Neural cell (in vitro differentiated cells): ENCODE results near the gene CTCF. TPM values are rescaled to one million over a fixed set of nuclear protein-coding genes. Genes with fewer than 3 reads are reported as not detected.

Experiments
- H2AFZ ChIP-seq: fragments of 200-600, 300-800 bp; sonication (generic), shearing (Covaris generic); 2 replicates; pipeline ENCODE4 v1.6.0; 2014; ENCODE audit warnings: low read depth, mild to moderate bottlenecking, antibody characterized with exemption, low read length, moderate library complexity
- H3F3A ChIP-seq: fragments of 200-600 bp; shearing (Covaris generic); 2 replicates; pipeline ENCODE4 v1.6.1; 2016; ENCODE audit warnings: mild to moderate bottlenecking, moderate library complexity, mixed read lengths, antibody characterized with exemption, low read length; ENCODE audit not compliant: insufficient read depth, poor library complexity, severe bottlenecking
- H3K27ac ChIP-seq: fragments of 200-600, 300-800 bp; sonication (generic), shearing (Covaris generic); 2 replicates; pipeline ENCODE4 v1.5.1; 2014; ENCODE audit warnings: mild to moderate bottlenecking, low read length, moderate library complexity
- H3K27me3 ChIP-seq: fragments of 300-800, 200-600 bp; sonication (generic), shearing (Covaris generic); 2 replicates; pipeline ENCODE4 v1.6.0; 2014; ENCODE audit warnings: mild to moderate bottlenecking, low read depth, low read length, moderate library complexity; ENCODE audit not compliant: insufficient read depth
- H3K36me3 ChIP-seq: fragments of 300-800, 200-600 bp; sonication (generic), shearing (Covaris generic); 2 replicates; pipeline ENCODE4 v1.5.1; 2014; ENCODE audit warnings: mild to moderate bottlenecking, antibody characterized with exemption, low read length, moderate library complexity; ENCODE audit not compliant: insufficient read depth
- H3K4me2 ChIP-seq: fragments of 300-800, 200-600 bp; sonication (generic), shearing (Covaris generic); 2 replicates; pipeline ENCODE4 v1.6.0; 2014; ENCODE audit warnings: mild to moderate bottlenecking, low read length
- H3K4me3 ChIP-seq: fragments of 300-800, 200-600 bp; sonication (generic), shearing (Covaris generic); 2 replicates; pipeline ENCODE4 v1.5.1; 2014; ENCODE audit warnings: mild to moderate bottlenecking, low read length, moderate library complexity
- H3K79me2 ChIP-seq: fragments of 200-600 bp; shearing (Covaris generic); replicated peaks from 2 replicates; pipeline ENCODE4 v1.6.0; 2014; ENCODE audit warnings: mild to moderate bottlenecking, low read length, moderate library complexity; ENCODE audit not compliant: insufficient read depth
- H3K9ac ChIP-seq: fragments of 300-800, 200-600 bp; sonication (generic), shearing (Covaris generic); 2 replicates; pipeline ENCODE4 v1.6.1; 2016; ENCODE audit warnings: mild to moderate bottlenecking, low read length, mixed read lengths
- H3K9me2 ChIP-seq: fragments of 200-600 bp; shearing (Covaris generic); 2 replicates; pipeline ENCODE4 v1.6.1; 2016; ENCODE audit warnings: mild to moderate bottlenecking, low read length, mixed read lengths; ENCODE audit not compliant: insufficient read depth
- H3K9me3 ChIP-seq: fragments of 200-600, 300-800 bp; sonication (generic), shearing (Covaris generic); 2 replicates; pipeline ENCODE4 v1.6.1; 2016; ENCODE audit warnings: mild to moderate bottlenecking, mixed run types, low read length, moderate library complexity, mixed read lengths
- H4K20me1 ChIP-seq: fragments of 200-600 bp; shearing (Covaris generic); 2 replicates; pipeline ENCODE4 v1.6.1; 2016; ENCODE audit warnings: mild to moderate bottlenecking, mixed run types; ENCODE audit not compliant: insufficient read depth
- EP300 ChIP-seq: fragments of 450-650 bp; conservative IDR thresholded peaks from 2 replicates; pipeline ENCODE4 v1.6.1; 2014; ENCODE audit warnings: antibody characterized with exemption, mild to moderate bottlenecking, moderate library complexity; ENCODE audit not compliant: poor library complexity, severe bottlenecking
- EZH2 ChIP-seq: fragments of 200-600, 300-800 bp; shearing (Covaris generic), sonication (generic); IDR thresholded peaks from 2 replicates; pipeline ENCODE4 v1.6.1; 2014; ENCODE audit warnings: antibody characterized with exemption, low read length, borderline replicate concordance, mild to moderate bottlenecking; ENCODE audit not compliant: insufficient read depth, poor library complexity, severe bottlenecking
- MXI1 ChIP-seq: fragments of 450-650 bp; conservative IDR thresholded peaks from 2 replicates; pipeline ENCODE4 v1.6.1; 2014; ENCODE audit warnings: antibody characterized with exemption, mild to moderate bottlenecking; ENCODE audit not compliant: poor library complexity, severe bottlenecking
- POLR2AphosphoS5 ChIP-seq: IDR thresholded peaks from 2 replicates; pipeline ENCODE4 v1.6.1; 2012
- RAD21 ChIP-seq: fragments of 450-650 bp; conservative IDR thresholded peaks from 2 replicates; pipeline ENCODE4 v1.6.1; 2014; ENCODE audit warnings: antibody characterized with exemption, mild to moderate bottlenecking, moderate library complexity
- SMC3 ChIP-seq: fragments of 450-650 bp; conservative IDR thresholded peaks from 2 replicates; pipeline ENCODE4 v1.6.1; 2014; ENCODE audit warnings: antibody characterized with exemption, mild to moderate bottlenecking, moderate library complexity; ENCODE audit not compliant: poor library complexity
- TAF1 ChIP-seq: IDR thresholded peaks from 2 replicates; pipeline ENCODE4 v1.6.1; 2012; ENCODE audit warnings: low read depth
- polyA plus RNA-seq: library from polyadenylated mRNA; depleted of rRNA; stranded (reverse); fragments of >200 nt; gene quantifications from 2 replicates; pipeline ENCODE4 v1.2.3, GENCODE V29; 2014
- TF ChIP-seq, protein P1 (sequence below): fragments of 450-650 bp; IDR thresholded peaks from 2 replicates; pipeline ENCODE4 v1.5.1; 2014; ENCODE audit warnings: antibody characterized with exemption, mild to moderate bottlenecking, moderate library complexity; ENCODE audit not compliant: poor library complexity, severe bottlenecking
- TF ChIP-seq, protein P2 (sequence below): IDR thresholded peaks from 2 replicates; pipeline ENCODE4 v1.6.1; 2012; ENCODE audit warnings: borderline replicate concordance

The CTCF gene
- polyA plus RNA-seq, 1 donor from 2014 or later = 42.8 TPM

DNA sequence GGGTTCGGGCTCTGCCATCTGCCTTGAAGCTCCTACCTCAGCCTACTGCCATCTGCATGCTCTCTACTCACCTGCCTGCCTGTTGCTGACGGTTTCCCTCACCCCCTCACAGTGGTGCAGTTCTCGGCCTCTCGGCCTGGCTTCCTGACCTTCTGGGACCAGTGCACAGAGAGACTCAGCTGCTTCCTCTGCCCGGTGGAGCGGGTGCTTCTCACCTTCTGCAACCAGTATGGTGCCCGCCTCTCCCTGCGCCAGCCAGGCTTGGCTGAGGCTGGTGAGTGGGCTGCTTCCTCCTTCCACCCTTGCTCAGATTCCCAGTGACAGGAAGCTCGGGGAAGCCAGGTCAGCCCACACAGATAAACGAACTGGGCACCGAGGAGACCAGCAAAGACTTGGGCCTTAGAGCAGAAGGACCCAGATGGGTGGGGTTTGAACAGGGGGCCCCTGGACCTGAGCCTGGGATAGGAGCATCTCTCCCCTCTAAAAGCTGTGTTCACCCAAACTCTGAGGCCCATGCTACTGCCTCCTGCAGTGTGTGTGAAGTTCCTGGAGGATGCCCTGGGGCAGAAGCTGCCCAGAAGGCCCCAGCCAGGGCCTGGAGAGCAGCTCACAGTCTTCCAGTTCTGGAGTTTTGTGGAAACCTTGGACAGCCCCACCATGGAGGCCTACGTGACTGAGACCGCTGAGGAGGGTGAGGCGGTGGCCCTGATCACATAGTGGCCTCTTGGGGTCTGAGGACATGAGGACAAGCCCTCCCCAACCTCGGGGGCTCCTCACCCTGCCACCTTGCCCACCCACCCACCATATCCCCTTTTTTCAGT is 17.3 kb upstream of the CTCF start:
- Histone ChIP-seq H3K9me2 (no peaks in the 10 kb centered on the region), H3K27ac (no peak overlapping the region), H3K79me2 (no peaks in the 10 kb centered on the region), H3K9ac (no peak overlapping the region), H3K4me3 (no peak overlapping the region), H3K4me2 (no peak overlapping the region), H3K27me3 (no peaks in the 10 kb centered on the region), H3F3A (no peaks in the 10 kb centered on the region), H2AFZ (no peak overlapping the region), H4K20me1 (no peaks in the 10 kb centered on the region), H3K36me3 (peaks cover 6% of the 10 kb centered on the region), H3K9me3 (no peaks in the 10 kb centered on the region)
- TF ChIP-seq TAF1 (no peak), EZH2 (no peak), POLR2AphosphoS5 (no peak), MXI1 (no peak), EP300 (no peak), RAD21 (no peak), SMC3 (no peak)
- TF ChIP-seq, protein P1, sequence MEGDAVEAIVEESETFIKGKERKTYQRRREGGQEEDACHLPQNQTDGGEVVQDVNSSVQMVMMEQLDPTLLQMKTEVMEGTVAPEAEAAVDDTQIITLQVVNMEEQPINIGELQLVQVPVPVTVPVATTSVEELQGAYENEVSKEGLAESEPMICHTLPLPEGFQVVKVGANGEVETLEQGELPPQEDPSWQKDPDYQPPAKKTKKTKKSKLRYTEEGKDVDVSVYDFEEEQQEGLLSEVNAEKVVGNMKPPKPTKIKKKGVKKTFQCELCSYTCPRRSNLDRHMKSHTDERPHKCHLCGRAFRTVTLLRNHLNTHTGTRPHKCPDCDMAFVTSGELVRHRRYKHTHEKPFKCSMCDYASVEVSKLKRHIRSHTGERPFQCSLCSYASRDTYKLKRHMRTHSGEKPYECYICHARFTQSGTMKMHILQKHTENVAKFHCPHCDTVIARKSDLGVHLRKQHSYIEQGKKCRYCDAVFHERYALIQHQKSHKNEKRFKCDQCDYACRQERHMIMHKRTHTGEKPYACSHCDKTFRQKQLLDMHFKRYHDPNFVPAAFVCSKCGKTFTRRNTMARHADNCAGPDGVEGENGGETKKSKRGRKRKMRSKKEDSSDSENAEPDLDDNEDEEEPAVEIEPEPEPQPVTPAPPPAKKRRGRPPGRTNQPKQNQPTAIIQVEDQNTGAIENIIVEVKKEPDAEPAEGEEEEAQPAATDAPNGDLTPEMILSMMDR = no peak
- TF ChIP-seq, protein P2, sequence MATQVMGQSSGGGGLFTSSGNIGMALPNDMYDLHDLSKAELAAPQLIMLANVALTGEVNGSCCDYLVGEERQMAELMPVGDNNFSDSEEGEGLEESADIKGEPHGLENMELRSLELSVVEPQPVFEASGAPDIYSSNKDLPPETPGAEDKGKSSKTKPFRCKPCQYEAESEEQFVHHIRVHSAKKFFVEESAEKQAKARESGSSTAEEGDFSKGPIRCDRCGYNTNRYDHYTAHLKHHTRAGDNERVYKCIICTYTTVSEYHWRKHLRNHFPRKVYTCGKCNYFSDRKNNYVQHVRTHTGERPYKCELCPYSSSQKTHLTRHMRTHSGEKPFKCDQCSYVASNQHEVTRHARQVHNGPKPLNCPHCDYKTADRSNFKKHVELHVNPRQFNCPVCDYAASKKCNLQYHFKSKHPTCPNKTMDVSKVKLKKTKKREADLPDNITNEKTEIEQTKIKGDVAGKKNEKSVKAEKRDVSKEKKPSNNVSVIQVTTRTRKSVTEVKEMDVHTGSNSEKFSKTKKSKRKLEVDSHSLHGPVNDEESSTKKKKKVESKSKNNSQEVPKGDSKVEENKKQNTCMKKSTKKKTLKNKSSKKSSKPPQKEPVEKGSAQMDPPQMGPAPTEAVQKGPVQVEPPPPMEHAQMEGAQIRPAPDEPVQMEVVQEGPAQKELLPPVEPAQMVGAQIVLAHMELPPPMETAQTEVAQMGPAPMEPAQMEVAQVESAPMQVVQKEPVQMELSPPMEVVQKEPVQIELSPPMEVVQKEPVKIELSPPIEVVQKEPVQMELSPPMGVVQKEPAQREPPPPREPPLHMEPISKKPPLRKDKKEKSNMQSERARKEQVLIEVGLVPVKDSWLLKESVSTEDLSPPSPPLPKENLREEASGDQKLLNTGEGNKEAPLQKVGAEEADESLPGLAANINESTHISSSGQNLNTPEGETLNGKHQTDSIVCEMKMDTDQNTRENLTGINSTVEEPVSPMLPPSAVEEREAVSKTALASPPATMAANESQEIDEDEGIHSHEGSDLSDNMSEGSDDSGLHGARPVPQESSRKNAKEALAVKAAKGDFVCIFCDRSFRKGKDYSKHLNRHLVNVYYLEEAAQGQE = no peak

DNA sequence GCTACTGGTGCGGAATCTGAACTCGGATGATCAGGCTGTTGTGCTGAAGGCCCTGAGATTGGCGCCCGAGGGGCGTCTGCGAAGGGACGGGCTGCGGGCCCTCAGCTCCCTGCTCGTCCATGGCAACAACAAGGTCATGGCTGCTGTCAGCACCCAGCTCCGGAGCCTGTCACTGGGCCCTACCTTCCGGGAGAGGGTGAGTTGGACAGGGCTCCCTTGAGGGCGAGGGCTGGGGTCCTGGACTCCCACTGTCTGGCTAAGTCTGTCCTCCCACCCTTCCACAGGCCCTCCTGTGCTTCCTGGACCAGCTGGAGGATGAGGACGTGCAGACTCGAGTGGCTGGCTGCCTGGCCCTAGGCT is 16.7 kb upstream of the CTCF start:
- no peaks in the 10 kb centered on the region for H3K79me2 ChIP-seq
- no peaks in the 10 kb centered on the region for H3K9me3 ChIP-seq
- no peaks in the 10 kb centered on the region for H3K9me2 ChIP-seq
- no peaks in the 10 kb centered on the region for H3K27me3 ChIP-seq
- no peaks in the 10 kb centered on the region for H3F3A ChIP-seq
- H3K9ac ChIP-seq = no peak overlapping the region
- H3K36me3 ChIP-seq = peaks cover 6% of the 10 kb centered on the region
- no peak overlapping the region for H3K27ac ChIP-seq
- H2AFZ ChIP-seq = no peak overlapping the region
- H3K4me2 ChIP-seq = no peak overlapping the region
- no peak for TF ChIP-seq SMC3
- TF ChIP-seq RAD21 = no peak
- no peak overlapping the region for H3K4me3 ChIP-seq
- H4K20me1 ChIP-seq = no peaks in the 10 kb centered on the region
